Effector memory CD8-positive, alpha-beta T cell (primary cell): Measurements from ENCODE around the gene NIPAL1.

Source experiments
- ATAC-seq: fragments of 150-1000 bp; cut with Tn5 transposase; replicated peaks from 2 replicates; pipeline ENCODE4 v1.10.0; 2021; ENCODE audit warnings: mild to moderate bottlenecking, moderate library complexity
- DNase-seq, 3 experiments: peaks; one replicate each; pipeline ENCODE4 v3.0.0; 2021
- H3K27ac Mint-ChIP-seq, 2 donors: one replicate each; pipeline ENCODE4 v1.8.0; 2022; ENCODE audit warnings: mild to moderate bottlenecking in 2 of 2, mixed read lengths in 2 of 2, moderate library complexity in 2 of 2
- H3K27me3 Mint-ChIP-seq, 2 donors: one replicate each; pipeline ENCODE4 v1.8.0; 2022; ENCODE audit warnings: mixed read lengths in 2 of 2
- H3K36me3 Mint-ChIP-seq: one replicate; pipeline ENCODE4 v1.8.0; 2022; ENCODE audit warnings: mild to moderate bottlenecking, moderate library complexity, mixed read lengths; ENCODE audit not compliant: insufficient read depth
- H3K4me1 Mint-ChIP-seq, 2 donors: one replicate each; pipeline ENCODE4 v1.8.0; 2022; ENCODE audit warnings: low read depth in 2 of 2, mixed read lengths in 2 of 2
- H3K4me3 Mint-ChIP-seq, 2 donors: one replicate each; pipeline ENCODE4 v1.8.0; 2022; ENCODE audit warnings: mild to moderate bottlenecking in 2 of 2, mixed read lengths in 2 of 2, moderate library complexity in 2 of 2
- H3K9me3 Mint-ChIP-seq, 2 donors: one replicate each; pipeline ENCODE4 v1.8.0; 2022; ENCODE audit warnings: mixed read lengths in 2 of 2

NIPAL1 gene

GRCh38 chr4:48079972-48080391 is 63.4 kb downstream of the NIPAL1 start:
- Mint-ChIP-seq H3K4me3 (no peak overlapping the region), H3K4me1 (peaks cover 11% of the 10 kb centered on the region in 2 donors), H3K27ac (peak overlapping the region in 1 of 2 donors; percentile 47), H3K27me3 (no peaks in the 10 kb centered on the region), H3K36me3 (peaks cover 26% of the 10 kb centered on the region), H3K9me3 (no peaks in the 10 kb centered on the region)
- DNase-seq (no peak), ATAC-seq (no peak)

- H3K4me3 Mint-ChIP-seq = no peak overlapping the region
- ATAC-seq (no peak), DNase-seq (no peak)
- H3K9me3 Mint-ChIP-seq = no peaks in the 10 kb centered on the region
- peaks cover 0 to 6% of the 10 kb centered on the region in 2 donors for H3K27me3 Mint-ChIP-seq
- H3K4me1 Mint-ChIP-seq = peaks cover 11 to 16% of the 10 kb centered on the region in 2 donors
- peaks cover 31% of the 10 kb centered on the region for H3K36me3 Mint-ChIP-seq
- H3K27ac Mint-ChIP-seq = no peak overlapping the region
Observed at GRCh38 chr4:48081196-48081595, 64.6 kb downstream of the NIPAL1 start.

- Mint-ChIP-seq H3K36me3 (peaks cover 39% of the 10 kb centered on the region), H3K27ac (no peak overlapping the region), H3K4me1 (peaks cover 11 to 16% of the 10 kb centered on the region in 2 donors), H3K4me3 (no peak overlapping the region), H3K27me3 (peaks cover 0 to 6% of the 10 kb centered on the region in 2 donors), H3K9me3 (no peaks in the 10 kb centered on the region)
- no peak for ATAC-seq
- DNase-seq = no peak
Observed at GRCh38 chr4:48082956-48083355, 66.4 kb downstream of the NIPAL1 start.

GRCh38 chr4:48085821-48086589 is 69.4 kb downstream of the NIPAL1 start:
- Mint-ChIP-seq H3K9me3 (no peaks in the 10 kb centered on the region), H3K4me3 (no peak overlapping the region), H3K27ac (peak overlapping the region in 1 of 2 donors; percentile 41), H3K4me1 (peaks cover 0 to 7% of the 10 kb centered on the region in 2 donors), H3K27me3 (peaks cover 0 to 6% of the 10 kb centered on the region in 2 donors), H3K36me3 (peaks cover 50% of the 10 kb centered on the region)
- ATAC-seq (peak; percentile 27), DNase-seq (no peak)
